A673 (cell line): ENCODE measurements around the gene KRTAP5-3. TPM values are rescaled to one million over a fixed set of nuclear protein-coding genes. Genes with fewer than 3 reads are reported as not detected.
"Not testable (repeated sequence)": the region's sequence is repeated elsewhere in the genome, so short reads cannot be mapped to it uniquely, and the experiment has no call there.

ENCODE experiments used
- BruUV-seq: library from RNA; stranded (reverse); fragments of 400-500 nt; replicated peaks from 2 replicates; lab custom pipeline; 2021; lab: Mats Ljungman, UMichigan
- CTCF ChIA-PET: fragments of 300-600 bp; sonication (Branson Sonifier 250); formaldehyde crosslinking; loops from one replicate; lab custom pipeline; 2022; ENCODE audit warnings: antibody characterized with exemption; lab: Charles Lee
- POLR2A ChIA-PET: fragments of 300-600 bp; sonication (Branson Sonifier 250); formaldehyde crosslinking; loops from one replicate; lab custom pipeline; 2022; ENCODE audit warnings: antibody characterized with exemption; ENCODE audit not compliant: low non-redundant PET; lab: Charles Lee
- DNase-seq: peaks from one replicate; pipeline ENCODE4 v3.0.0-alpha.2; 2015; ENCODE audit warnings: low spot score
- H3K27ac ChIP-seq: fragments of 200-600 bp; sonication (generic); 2 replicates; pipeline ENCODE4 v1.5.1; 2016; ENCODE audit warnings: mixed run types, low read depth, mild to moderate bottlenecking, mixed read lengths, antibody characterized with exemption, low read length; ENCODE audit not compliant: poor library complexity, severe bottlenecking
- H3K27me3 ChIP-seq: fragments of 200-600 bp; sonication (generic); replicated peaks from 2 replicates; pipeline ENCODE4 v1.6.1; 2017; ENCODE audit warnings: mixed run types, low read depth, mild to moderate bottlenecking, mixed read lengths, antibody characterized with exemption, low read length; ENCODE audit not compliant: insufficient read depth, poor library complexity
- H3K36me3 ChIP-seq: fragments of 200-600 bp; sonication (generic); 2 replicates; pipeline ENCODE4 v1.6.1; 2016; ENCODE audit warnings: mixed run types, mild to moderate bottlenecking, mixed read lengths, antibody characterized with exemption, low read length; ENCODE audit not compliant: insufficient read depth, poor library complexity, severe bottlenecking
- H3K4me1 ChIP-seq: fragments of 200-600 bp; sonication (generic); 2 replicates; pipeline ENCODE4 v1.6.1; 2017; ENCODE audit warnings: mixed run types, mild to moderate bottlenecking, mixed read lengths, antibody characterized with exemption, low read length; ENCODE audit not compliant: insufficient read depth, poor library complexity, severe bottlenecking
- H3K4me3 ChIP-seq: fragments of 200-600 bp; sonication (generic); 2 replicates; pipeline ENCODE4 v1.5.1; 2016; ENCODE audit warnings: low read depth, mixed run types, mild to moderate bottlenecking, mixed read lengths, low read length; ENCODE audit not compliant: poor library complexity, severe bottlenecking
- H3K9me3 ChIP-seq: fragments of 200-600 bp; sonication (generic); 2 replicates; pipeline ENCODE4 v1.6.1; 2016; ENCODE audit warnings: mixed run types, low read depth, mild to moderate bottlenecking, mixed read lengths, antibody characterized with exemption, low read length; ENCODE audit not compliant: poor library complexity, severe bottlenecking
- CTCF ChIP-seq: fragments of 300-800, 200-600 bp; sonication (generic); conservative IDR thresholded peaks from 2 replicates; pipeline ENCODE4 v1.5.1; 2017; ENCODE audit warnings: low read depth, mild to moderate bottlenecking, antibody characterized with exemption, low read length, moderate library complexity, mixed read lengths
- EZH2 ChIP-seq: fragments of 200-600 bp; sonication (generic); IDR thresholded peaks from 2 replicates; pipeline ENCODE4 v1.6.1; 2017; ENCODE audit warnings: borderline replicate concordance, low read depth, mild to moderate bottlenecking, mixed read lengths, antibody characterized with exemption, low read length; ENCODE audit not compliant: poor library complexity, severe bottlenecking
- intact Hi-C: fragments of 100-400 bp; cut with micrococcal nuclease; formaldehyde crosslinking; loops from one replicate; pipeline ENCODE4 v1.10.0; 2022; ENCODE audit not compliant: unreplicated experiment
- total RNA-seq: library from RNA; stranded (reverse); gene quantifications from 2 replicates; pipeline ENCODE4 v1.2.3, GENCODE V29; 2021

Gene KRTAP5-3
- total RNA-seq, 1 experiment from 2014 or later: not detected

- H3K4me3 ChIP-seq: no peak overlapping the region
- no peaks in the 10 kb centered on the region for H3K9me3 ChIP-seq
- H3K27ac ChIP-seq: no peak overlapping the region
- H3K4me1 ChIP-seq: no peaks in the 10 kb centered on the region
- CTCF ChIA-PET: no interaction called here
- no peaks in the 10 kb centered on the region for H3K36me3 ChIP-seq
- TF ChIP-seq EZH2: no peak
- no peak for TF ChIP-seq CTCF
- intact Hi-C loops: no loop called here
- no TSS peak for BruUV-seq
- H3K27me3 ChIP-seq: no peaks in the 10 kb centered on the region
- POLR2A ChIA-PET: no interaction called here
- no peak for DNase-seq
These were observed 40.6 kb upstream of the KRTAP5-3 start for GRCh38 chr11:1648653-1649420.

- no peaks in the 10 kb centered on the region for H3K4me1 ChIP-seq
- no peaks in the 10 kb centered on the region for H3K36me3 ChIP-seq
- intact Hi-C loops: no loop called here
- no peak overlapping the region for H3K27ac ChIP-seq
- DNase-seq: no peak
- no TSS peak for BruUV-seq
- no peak for TF ChIP-seq CTCF
- H3K27me3 ChIP-seq: no peaks in the 10 kb centered on the region
- ChIA-PET CTCF (no interaction called here), POLR2A (no interaction called here)
- H3K9me3 ChIP-seq: no peaks in the 10 kb centered on the region
- H3K4me3 ChIP-seq: no peak overlapping the region
These were observed 39.8 kb upstream of the KRTAP5-3 start for GRCh38 chr11:1647901-1648652.

GRCh38 chr11:1646540-1646939 lies 38.3 kb upstream of the KRTAP5-3 start:
- H3K9me3 ChIP-seq, H3K27ac ChIP-seq, H3K4me3 ChIP-seq, BruUV-seq, DNase-seq, H3K36me3 ChIP-seq, CTCF ChIA-PET, H3K4me1 ChIP-seq, intact Hi-C loops, H3K27me3 ChIP-seq: not testable (repeated sequence)
- POLR2A ChIA-PET: interaction anchor here (0.7 kb wide), 1 partner anchor 11 kb away, joined by 14 read pairs; no protein-coding TSS in a partner anchor
